ENCODE data around the gene KLHL6. TPM values are rescaled to one million over a fixed set of nuclear protein-coding genes. Genes with fewer than 3 reads are reported as not detected.

The KLHL6 gene
- total RNA-seq, 1 experiment from 2014 or later = not detected

- H3K27me3 ChIP-seq (ENCODE audit: insufficient read depth, low read length) = no peaks in the 10 kb centered on the region
- Mint-ChIP-seq H3K4me1 (peaks cover 22 to 26% of the 10 kb centered on the region in 2 experiments), H3K27ac (no peak overlapping the region), H3K4me3 (no peak overlapping the region), H3K27me3 (ENCODE audit: low read depth) (no peaks in the 10 kb centered on the region), H3K9me3 (no peaks in the 10 kb centered on the region; a peak in 1 of 5 replicates), H3K36me3 (ENCODE audit: insufficient read depth in 1 of 3, low read depth in 3 of 3) (no peaks in the 10 kb centered on the region)
- no peak overlapping the region for H2BK12ac ChIP-seq (ENCODE audit: insufficient read length, low read depth, low read length)
- no peak overlapping the region for H3K23ac ChIP-seq (ENCODE audit: insufficient read length, low read depth, low read length)
- no peak overlapping the region for H2BK120ac ChIP-seq (ENCODE audit: low read depth, low read length, poor library complexity, severe bottlenecking)
- H2BK15ac ChIP-seq (ENCODE audit: low read depth, low read length) = no peak overlapping the region
- H3T11ph ChIP-seq (ENCODE audit: low read length) = no peak overlapping the region
- no peaks in the 10 kb centered on the region for H3K23me2 ChIP-seq (ENCODE audit: insufficient read length, low read depth, low read length, poor library complexity, severe bottlenecking)
- no peak overlapping the region for H4K8ac ChIP-seq (replicated peaks; ENCODE audit: insufficient read length, low read depth, low read length)
- H3K4me2 ChIP-seq (ENCODE audit: insufficient read depth, insufficient read length, low read length) = no peak overlapping the region
- H3K18ac ChIP-seq (ENCODE audit: insufficient read length, low read depth, low read length) = no peak overlapping the region
- no peak overlapping the region for H4K5ac ChIP-seq (ENCODE audit: insufficient read length, low read depth, low read length)
- H2BK5ac ChIP-seq (ENCODE audit: insufficient read length, low read length) = no peak overlapping the region
- no peak for TF ChIP-seq CTCF (conservative IDR thresholded peaks at IDR 0.05)
- H3K9me3 ChIP-seq (ENCODE audit: control insufficient read depth, low read depth, low read length) = no peaks in the 10 kb centered on the region
- no peaks in the 10 kb centered on the region for H4K20me1 ChIP-seq (ENCODE audit: control insufficient read depth, insufficient read depth, insufficient read length)
- no peaks in the 10 kb centered on the region for H3K79me2 ChIP-seq (ENCODE audit: insufficient read depth, low read length)
- H3K79me1 ChIP-seq (ENCODE audit: insufficient read depth, low read depth, low read length, poor library complexity, severe bottlenecking) = no peaks in the 10 kb centered on the region
- no peak overlapping the region for H2AK5ac ChIP-seq (ENCODE audit: insufficient read length, low read length)
- WGBS (ENCODE audit: extremely low coverage, insufficient read length, low lambda C conversion rate) = no CpG with 5 or more reads among the region's 6 CpGs
- H3K27ac ChIP-seq (ENCODE audit: insufficient read length, low read depth, low read length) = no peak overlapping the region
- no peak overlapping the region for H3K56ac ChIP-seq (ENCODE audit: insufficient read length, low read depth, low read length)
- no peak for DNase-seq
- H3K14ac ChIP-seq (ENCODE audit: insufficient read depth, low read length) = no peak overlapping the region
- H3K4ac ChIP-seq (ENCODE audit: low read depth, low read length) = no peak overlapping the region
- no peak overlapping the region for H4K91ac ChIP-seq (ENCODE audit: insufficient read length, low read depth, low read length)
- peaks cover 3% of the 10 kb centered on the region; the same call in 1 of the 2 replicates for H3K4me1 ChIP-seq (ENCODE audit: insufficient read depth, low read length)
- H2AFZ ChIP-seq (ENCODE audit: low read length) = no peak overlapping the region
- no peak overlapping the region for H3K9ac ChIP-seq (ENCODE audit: extremely low read depth, insufficient read length, low read length)
- no peak overlapping the region for H2BK20ac ChIP-seq (ENCODE audit: low read depth, low read length, poor library complexity, severe bottlenecking)
These were observed 67.6 kb downstream of the KLHL6 start for GRCh38 chr3:183487896-183488295.

All from H9 (cell line).